ENCODE data around the gene MYH7.

Gene MYH7

DNA sequence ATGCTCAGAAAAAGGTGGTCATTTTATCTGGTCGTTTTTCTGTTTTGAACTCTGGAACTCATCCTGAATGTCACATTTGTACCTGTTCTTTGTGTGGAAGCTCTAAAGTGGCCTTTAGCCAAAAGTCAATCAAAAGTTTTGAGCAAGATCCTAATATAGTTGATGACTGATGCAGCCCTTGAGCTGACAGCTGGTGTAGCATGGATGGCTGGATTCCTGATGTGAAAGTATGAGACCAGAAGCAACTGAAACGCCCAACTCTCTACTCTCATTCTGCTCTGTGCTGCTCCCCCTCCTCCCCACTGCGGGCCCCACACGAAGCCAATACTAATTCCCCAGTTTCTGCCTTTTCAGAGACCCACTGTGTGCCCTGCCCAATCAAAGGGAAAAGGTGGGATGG, 10.3 kb upstream of the MYH7 start:
- no peak for TF ChIP-seq POLR2AphosphoS5 (IDR thresholded peaks at IDR 0.05; ENCODE audit: low read depth)
- TF ChIP-seq, protein P1, sequence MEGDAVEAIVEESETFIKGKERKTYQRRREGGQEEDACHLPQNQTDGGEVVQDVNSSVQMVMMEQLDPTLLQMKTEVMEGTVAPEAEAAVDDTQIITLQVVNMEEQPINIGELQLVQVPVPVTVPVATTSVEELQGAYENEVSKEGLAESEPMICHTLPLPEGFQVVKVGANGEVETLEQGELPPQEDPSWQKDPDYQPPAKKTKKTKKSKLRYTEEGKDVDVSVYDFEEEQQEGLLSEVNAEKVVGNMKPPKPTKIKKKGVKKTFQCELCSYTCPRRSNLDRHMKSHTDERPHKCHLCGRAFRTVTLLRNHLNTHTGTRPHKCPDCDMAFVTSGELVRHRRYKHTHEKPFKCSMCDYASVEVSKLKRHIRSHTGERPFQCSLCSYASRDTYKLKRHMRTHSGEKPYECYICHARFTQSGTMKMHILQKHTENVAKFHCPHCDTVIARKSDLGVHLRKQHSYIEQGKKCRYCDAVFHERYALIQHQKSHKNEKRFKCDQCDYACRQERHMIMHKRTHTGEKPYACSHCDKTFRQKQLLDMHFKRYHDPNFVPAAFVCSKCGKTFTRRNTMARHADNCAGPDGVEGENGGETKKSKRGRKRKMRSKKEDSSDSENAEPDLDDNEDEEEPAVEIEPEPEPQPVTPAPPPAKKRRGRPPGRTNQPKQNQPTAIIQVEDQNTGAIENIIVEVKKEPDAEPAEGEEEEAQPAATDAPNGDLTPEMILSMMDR (IDR thresholded peaks at IDR 0.05; ENCODE audit: insufficient read depth, low read length): no peak
- TF ChIP-seq, protein P2, sequence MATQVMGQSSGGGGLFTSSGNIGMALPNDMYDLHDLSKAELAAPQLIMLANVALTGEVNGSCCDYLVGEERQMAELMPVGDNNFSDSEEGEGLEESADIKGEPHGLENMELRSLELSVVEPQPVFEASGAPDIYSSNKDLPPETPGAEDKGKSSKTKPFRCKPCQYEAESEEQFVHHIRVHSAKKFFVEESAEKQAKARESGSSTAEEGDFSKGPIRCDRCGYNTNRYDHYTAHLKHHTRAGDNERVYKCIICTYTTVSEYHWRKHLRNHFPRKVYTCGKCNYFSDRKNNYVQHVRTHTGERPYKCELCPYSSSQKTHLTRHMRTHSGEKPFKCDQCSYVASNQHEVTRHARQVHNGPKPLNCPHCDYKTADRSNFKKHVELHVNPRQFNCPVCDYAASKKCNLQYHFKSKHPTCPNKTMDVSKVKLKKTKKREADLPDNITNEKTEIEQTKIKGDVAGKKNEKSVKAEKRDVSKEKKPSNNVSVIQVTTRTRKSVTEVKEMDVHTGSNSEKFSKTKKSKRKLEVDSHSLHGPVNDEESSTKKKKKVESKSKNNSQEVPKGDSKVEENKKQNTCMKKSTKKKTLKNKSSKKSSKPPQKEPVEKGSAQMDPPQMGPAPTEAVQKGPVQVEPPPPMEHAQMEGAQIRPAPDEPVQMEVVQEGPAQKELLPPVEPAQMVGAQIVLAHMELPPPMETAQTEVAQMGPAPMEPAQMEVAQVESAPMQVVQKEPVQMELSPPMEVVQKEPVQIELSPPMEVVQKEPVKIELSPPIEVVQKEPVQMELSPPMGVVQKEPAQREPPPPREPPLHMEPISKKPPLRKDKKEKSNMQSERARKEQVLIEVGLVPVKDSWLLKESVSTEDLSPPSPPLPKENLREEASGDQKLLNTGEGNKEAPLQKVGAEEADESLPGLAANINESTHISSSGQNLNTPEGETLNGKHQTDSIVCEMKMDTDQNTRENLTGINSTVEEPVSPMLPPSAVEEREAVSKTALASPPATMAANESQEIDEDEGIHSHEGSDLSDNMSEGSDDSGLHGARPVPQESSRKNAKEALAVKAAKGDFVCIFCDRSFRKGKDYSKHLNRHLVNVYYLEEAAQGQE (IDR thresholded peaks at IDR 0.05; ENCODE audit: insufficient replicate concordance, low read depth): no peak
- TF ChIP-seq SPI1 (IDR thresholded peaks at IDR 0.05; ENCODE audit: borderline replicate concordance, low read depth): no peak
- TF ChIP-seq GABPA (IDR thresholded peaks at IDR 0.05; ENCODE audit: low read depth): no peak
- H3K27me3 ChIP-seq (ENCODE audit: insufficient read depth, poor library complexity, severe bottlenecking): no peaks in the 10 kb centered on the region
- H3K27ac ChIP-seq (replicated peaks): no peak overlapping the region
- no peak overlapping the region for H3K4me3 ChIP-seq (replicated peaks; ENCODE audit: insufficient read depth, low read length)
- DNase-seq (ENCODE audit: low read depth in 1 of 2, low spot score in 1 of 2): no peak

DNA sequence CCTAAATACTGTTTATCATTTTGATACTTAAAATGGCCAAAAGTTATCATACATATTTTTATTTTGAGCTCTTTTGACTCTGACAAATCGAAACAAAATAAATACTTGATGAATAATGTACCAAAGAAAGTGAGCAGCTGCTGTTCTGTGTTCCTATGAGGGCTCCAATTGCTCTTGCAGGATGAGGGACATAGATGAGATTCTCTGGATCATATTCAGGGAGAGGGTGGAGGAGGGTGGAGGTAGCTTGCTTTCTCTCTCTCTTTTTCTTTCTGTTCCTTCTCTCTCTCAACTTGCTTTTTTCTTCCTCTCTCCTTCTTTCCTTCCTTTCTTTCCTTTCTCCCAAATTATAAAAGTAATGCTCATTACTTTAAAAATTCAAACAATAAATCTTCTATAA, 8.9 kb upstream of the MYH7 start:
- Histone ChIP-seq H3K27ac (replicated peaks) (no peak overlapping the region), H3K27me3 (ENCODE audit: insufficient read depth, poor library complexity, severe bottlenecking) (no peaks in the 10 kb centered on the region), H3K4me3 (replicated peaks; ENCODE audit: insufficient read depth, low read length) (no peak overlapping the region)
- no peak for DNase-seq (ENCODE audit: low read depth in 1 of 2, low spot score in 1 of 2)
- TF ChIP-seq POLR2AphosphoS5 (IDR thresholded peaks at IDR 0.05; ENCODE audit: low read depth) (no peak), SPI1 (IDR thresholded peaks at IDR 0.05; ENCODE audit: borderline replicate concordance, low read depth) (no peak), GABPA (IDR thresholded peaks at IDR 0.05; ENCODE audit: low read depth) (no peak)
- TF ChIP-seq, protein P2 (IDR thresholded peaks at IDR 0.05; ENCODE audit: insufficient replicate concordance, low read depth): no peak

DNA sequence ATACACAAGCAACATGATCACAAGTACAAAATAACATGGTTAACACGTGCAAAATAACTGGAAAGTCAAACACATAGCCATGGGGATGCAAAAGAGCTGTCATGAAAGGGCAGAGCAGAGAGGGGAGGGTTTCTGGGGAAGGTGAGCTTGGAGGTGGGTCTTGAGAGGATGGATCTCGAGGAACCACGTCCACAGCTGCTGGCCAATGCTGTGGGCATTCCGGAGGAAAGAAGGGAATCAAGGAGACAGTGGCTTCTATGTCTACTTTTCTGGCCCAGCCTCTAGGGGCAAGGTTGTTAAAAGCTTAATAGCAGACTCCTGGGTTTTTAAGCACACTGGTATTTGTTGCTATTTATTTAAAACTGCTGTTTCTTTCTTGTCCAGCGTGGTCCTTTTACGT, 8.4 kb upstream of the MYH7 start:
- no peaks in the 10 kb centered on the region for H3K27me3 ChIP-seq (ENCODE audit: insufficient read depth, poor library complexity, severe bottlenecking)
- H3K4me3 ChIP-seq (replicated peaks; ENCODE audit: insufficient read depth, low read length): no peak overlapping the region
- no peak overlapping the region for H3K27ac ChIP-seq (replicated peaks)
- TF ChIP-seq POLR2AphosphoS5 (IDR thresholded peaks at IDR 0.05; ENCODE audit: low read depth) (no peak), SPI1 (IDR thresholded peaks at IDR 0.05; ENCODE audit: borderline replicate concordance, low read depth) (no peak), GABPA (IDR thresholded peaks at IDR 0.05; ENCODE audit: low read depth) (no peak)
- TF ChIP-seq, protein P2 (IDR thresholded peaks at IDR 0.05; ENCODE audit: insufficient replicate concordance, low read depth): no peak
- TF ChIP-seq, protein P1 (IDR thresholded peaks at IDR 0.05; ENCODE audit: insufficient read depth, low read length): no peak
- no peak for DNase-seq (ENCODE audit: low read depth in 1 of 2, low spot score in 1 of 2)

Measured in HL-60 (cell line).